Vagina (tissue), 2 donors: ENCODE data around the gene UBE2R2.

Source experiments
- POLR2A ChIP-seq, 2 donors: fragments of 450-650 bp; IDR thresholded peaks; one replicate each; pipeline ENCODE4 v1.6.1; 2017; ENCODE audit warnings: antibody characterized with exemption in 2 of 2, mild to moderate bottlenecking in 2 of 2, moderate library complexity in 2 of 2
- POLR2AphosphoS5 ChIP-seq, 2 donors: sonication (generic); formaldehyde crosslinking; IDR thresholded peaks; one replicate each; pipeline ENCODE4 v1.9.0; 2017; ENCODE audit warnings: antibody characterized with exemption in 2 of 2, mild to moderate bottlenecking in 2 of 2, low read depth in 1 of 2; ENCODE audit not compliant: insufficient read depth in 1 of 2
- TF ChIP-seq, protein P1 (sequence below), 3 experiments: fragments of 450-650 bp in 2 of 3; fragments of 200-600 bp in 1 of 3; sonication (generic) in 1 of 3; IDR thresholded peaks; one replicate each; pipeline ENCODE4 v1.5.1; 2017 to 2019; ENCODE audit warnings: antibody characterized with exemption in 3 of 3, mild to moderate bottlenecking in 2 of 3, moderate library complexity in 2 of 3

DNA sequence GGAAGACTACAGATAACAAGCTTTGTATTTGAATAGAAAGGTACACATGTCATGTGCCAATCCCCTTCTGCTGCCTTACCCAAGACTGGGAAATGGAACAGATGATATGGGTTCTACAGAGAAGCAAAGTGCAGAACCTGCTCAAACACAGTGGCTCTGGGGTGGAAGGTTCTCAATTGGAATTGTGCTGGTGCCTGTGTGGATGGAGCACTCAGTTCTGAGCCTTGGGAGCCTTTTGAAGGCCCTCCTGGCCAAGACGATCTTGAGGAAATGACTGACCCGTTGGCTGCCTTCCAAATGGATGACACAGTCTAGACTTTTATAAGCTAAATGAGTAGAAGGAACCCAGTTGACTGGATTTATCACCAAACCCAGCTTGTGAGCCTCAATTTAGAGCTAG, 25.8 kb upstream of the UBE2R2 start:
- TF ChIP-seq, protein P1, sequence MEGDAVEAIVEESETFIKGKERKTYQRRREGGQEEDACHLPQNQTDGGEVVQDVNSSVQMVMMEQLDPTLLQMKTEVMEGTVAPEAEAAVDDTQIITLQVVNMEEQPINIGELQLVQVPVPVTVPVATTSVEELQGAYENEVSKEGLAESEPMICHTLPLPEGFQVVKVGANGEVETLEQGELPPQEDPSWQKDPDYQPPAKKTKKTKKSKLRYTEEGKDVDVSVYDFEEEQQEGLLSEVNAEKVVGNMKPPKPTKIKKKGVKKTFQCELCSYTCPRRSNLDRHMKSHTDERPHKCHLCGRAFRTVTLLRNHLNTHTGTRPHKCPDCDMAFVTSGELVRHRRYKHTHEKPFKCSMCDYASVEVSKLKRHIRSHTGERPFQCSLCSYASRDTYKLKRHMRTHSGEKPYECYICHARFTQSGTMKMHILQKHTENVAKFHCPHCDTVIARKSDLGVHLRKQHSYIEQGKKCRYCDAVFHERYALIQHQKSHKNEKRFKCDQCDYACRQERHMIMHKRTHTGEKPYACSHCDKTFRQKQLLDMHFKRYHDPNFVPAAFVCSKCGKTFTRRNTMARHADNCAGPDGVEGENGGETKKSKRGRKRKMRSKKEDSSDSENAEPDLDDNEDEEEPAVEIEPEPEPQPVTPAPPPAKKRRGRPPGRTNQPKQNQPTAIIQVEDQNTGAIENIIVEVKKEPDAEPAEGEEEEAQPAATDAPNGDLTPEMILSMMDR (IDR thresholded peaks at IDR 0.05), result no peak
- TF ChIP-seq POLR2A (IDR thresholded peaks at IDR 0.05), result no peak
- TF ChIP-seq POLR2AphosphoS5 (IDR thresholded peaks at IDR 0.05; ENCODE audit: insufficient read depth in 1 of 2, low read depth in 1 of 2), result no peak
